Suprapubic skin (tissue), 4 donors: ENCODE results near the gene CBX3.

Experiments used
- POLR2A ChIP-seq, 2 donors: fragments of 450-650 bp; IDR thresholded peaks; one replicate each; pipeline ENCODE4 v1.6.1; 2017; ENCODE audit warnings: antibody characterized with exemption in 2 of 2, mild to moderate bottlenecking in 2 of 2, moderate library complexity in 2 of 2
- POLR2AphosphoS5 ChIP-seq, 3 donors: sonication (generic); formaldehyde crosslinking; IDR thresholded peaks; one replicate each; pipeline ENCODE4 v1.6.1; 2017; ENCODE audit warnings: antibody characterized with exemption in 3 of 3
- TF ChIP-seq, protein P1 (sequence below), 2 donors: fragments of 200-600 bp in 1 of 2; fragments of 450-650 bp in 1 of 2; sonication (generic) in 1 of 2; IDR thresholded peaks; one replicate each; pipeline ENCODE4 v1.5.1; 2016 to 2019; ENCODE audit warnings: antibody characterized with exemption in 2 of 2, mild to moderate bottlenecking in 1 of 2, moderate library complexity in 1 of 2

DNA sequence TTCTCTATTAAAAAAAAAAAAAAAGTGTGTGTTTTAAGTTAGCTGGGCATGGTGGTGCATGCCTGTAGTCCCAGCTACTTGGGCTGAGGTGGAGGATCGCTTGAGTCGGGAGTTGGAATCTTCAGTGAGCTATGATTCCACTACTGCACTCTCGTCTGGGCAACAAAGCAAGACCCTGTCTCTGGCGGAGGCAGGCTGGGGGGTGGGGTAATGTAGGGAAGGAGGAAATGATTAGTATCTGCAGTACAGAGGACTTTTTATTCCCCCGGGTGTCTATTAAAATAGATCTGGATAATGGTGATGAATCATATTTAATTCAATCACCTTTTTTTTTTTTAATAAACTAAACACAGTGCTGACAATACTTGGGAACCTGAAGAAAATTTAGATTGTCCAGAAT, 6.5 kb downstream of the CBX3 start:
- no peak for TF ChIP-seq POLR2A (IDR thresholded peaks at IDR 0.05)
- TF ChIP-seq, protein P1, sequence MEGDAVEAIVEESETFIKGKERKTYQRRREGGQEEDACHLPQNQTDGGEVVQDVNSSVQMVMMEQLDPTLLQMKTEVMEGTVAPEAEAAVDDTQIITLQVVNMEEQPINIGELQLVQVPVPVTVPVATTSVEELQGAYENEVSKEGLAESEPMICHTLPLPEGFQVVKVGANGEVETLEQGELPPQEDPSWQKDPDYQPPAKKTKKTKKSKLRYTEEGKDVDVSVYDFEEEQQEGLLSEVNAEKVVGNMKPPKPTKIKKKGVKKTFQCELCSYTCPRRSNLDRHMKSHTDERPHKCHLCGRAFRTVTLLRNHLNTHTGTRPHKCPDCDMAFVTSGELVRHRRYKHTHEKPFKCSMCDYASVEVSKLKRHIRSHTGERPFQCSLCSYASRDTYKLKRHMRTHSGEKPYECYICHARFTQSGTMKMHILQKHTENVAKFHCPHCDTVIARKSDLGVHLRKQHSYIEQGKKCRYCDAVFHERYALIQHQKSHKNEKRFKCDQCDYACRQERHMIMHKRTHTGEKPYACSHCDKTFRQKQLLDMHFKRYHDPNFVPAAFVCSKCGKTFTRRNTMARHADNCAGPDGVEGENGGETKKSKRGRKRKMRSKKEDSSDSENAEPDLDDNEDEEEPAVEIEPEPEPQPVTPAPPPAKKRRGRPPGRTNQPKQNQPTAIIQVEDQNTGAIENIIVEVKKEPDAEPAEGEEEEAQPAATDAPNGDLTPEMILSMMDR (IDR thresholded peaks at IDR 0.05) = no peak
- no peak for TF ChIP-seq POLR2AphosphoS5 (IDR thresholded peaks at IDR 0.05)
